Osteoblast (primary cell): Measurements from ENCODE around the gene XG. TPM values are rescaled to one million over a fixed set of nuclear protein-coding genes. Genes with fewer than 3 reads are reported as not detected.
"Not testable (repeated sequence)": the region's sequence is repeated elsewhere in the genome, so short reads cannot be mapped to it uniquely, and the experiment has no call there.

Experiments used
- DNase-seq: peaks from one replicate; pipeline ENCODE4 v3.0.0; 2011; ENCODE audit warnings: low spot score, mixed read lengths; ENCODE audit not compliant: insufficient read length; ENCODE audit errors: missing footprints
- H2AFZ ChIP-seq: 2 replicates; pipeline ENCODE4 v1.6.0; 2011; ENCODE audit warnings: mild to moderate bottlenecking, low read length
- H3K27ac ChIP-seq: 2 replicates; pipeline ENCODE4 v1.5.1; 2011; ENCODE audit warnings: mild to moderate bottlenecking, low read depth, low read length, moderate library complexity
- H3K27me3 ChIP-seq: 2 replicates; pipeline ENCODE4 v1.6.0; 2012; ENCODE audit warnings: mild to moderate bottlenecking, control low read depth, inconsistent platforms, low read length, moderate library complexity; ENCODE audit not compliant: insufficient read depth
- H3K36me3 ChIP-seq: 2 replicates; pipeline ENCODE4 v1.5.1; 2011; ENCODE audit warnings: mild to moderate bottlenecking, low read length, control low read depth, moderate library complexity; ENCODE audit not compliant: insufficient read depth
- H3K4me1 ChIP-seq: 2 replicates; pipeline ENCODE4 v1.5.1; 2011; ENCODE audit warnings: mild to moderate bottlenecking, low read length, control low read depth, moderate library complexity; ENCODE audit not compliant: insufficient read depth
- H3K4me2 ChIP-seq: 2 replicates; pipeline ENCODE4 v1.6.0; 2011; ENCODE audit warnings: mild to moderate bottlenecking, low read length; ENCODE audit not compliant: insufficient read depth
- H3K4me3 ChIP-seq: fragments of 200-600 bp; sonication (generic); 3 replicates; pipeline ENCODE4 v1.5.1; 2012; ENCODE audit warnings: mild to moderate bottlenecking, low read length, inconsistent platforms; ENCODE audit not compliant: insufficient read depth
- H3K79me2 ChIP-seq: 2 replicates; pipeline ENCODE4 v1.6.0; 2012; ENCODE audit warnings: mild to moderate bottlenecking, low read length, control low read depth, inconsistent platforms; ENCODE audit not compliant: insufficient read depth
- H3K9me3 ChIP-seq: 2 replicates; pipeline ENCODE4 v1.5.1; 2011; ENCODE audit warnings: low read depth, low read length, control low read depth
- H4K20me1 ChIP-seq: 2 replicates; pipeline ENCODE4 v1.6.0; 2012; ENCODE audit warnings: mild to moderate bottlenecking, low read length, control low read depth; ENCODE audit not compliant: insufficient read depth
- total RNA-seq: library from RNA; depleted of rRNA; stranded (reverse); fragments of >200 nt; gene quantifications from 2 replicates; pipeline ENCODE4 v1.2.3, GENCODE V29; 2012
- TF ChIP-seq, protein P1 (sequence below): IDR thresholded peaks from 2 replicates; pipeline ENCODE4 v1.5.1; 2011; ENCODE audit warnings: mild to moderate bottlenecking, low read depth, low read length, moderate library complexity; ENCODE audit errors: extremely low read depth

Gene XG
- total RNA-seq, 1 donor: 4.0 TPM

GRCh38 chrX:2804106-2804843 lies 52.4 kb downstream of the XG start:
- Histone ChIP-seq H3K27ac (peak overlapping the region; percentile 87), H3K4me3 (peak overlapping the region; percentile 13), H3K4me1 (peaks cover 22% of the 10 kb centered on the region), H3K4me2 (peak overlapping the region; percentile 53)
- not testable (repeated sequence) for H3K27me3 ChIP-seq, H3K9me3 ChIP-seq, H3K79me2 ChIP-seq, DNase-seq, H4K20me1 ChIP-seq, H3K36me3 ChIP-seq, H2AFZ ChIP-seq

DNA sequence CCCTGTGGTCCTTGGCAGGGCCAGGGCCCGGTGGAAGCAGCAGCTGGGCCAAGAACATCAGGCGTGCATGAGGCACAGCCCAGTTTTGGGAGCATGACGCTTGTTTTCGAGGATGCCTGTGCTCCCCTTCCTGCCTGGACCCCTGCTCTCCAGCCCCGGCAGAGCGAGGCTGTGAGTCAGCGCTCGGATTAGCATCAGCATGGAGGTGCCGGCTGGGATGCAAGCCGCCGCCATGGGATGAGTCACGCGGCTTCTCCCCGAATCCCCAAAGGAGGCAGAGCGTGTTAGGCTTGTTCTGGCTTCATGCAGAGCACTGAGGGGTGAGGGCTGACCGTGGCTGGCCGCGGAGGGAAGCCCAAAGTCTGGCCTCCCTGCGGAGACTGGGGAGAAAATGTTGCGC lies 53.0 kb downstream of the XG start:
- H2AFZ ChIP-seq: peak overlapping the region; percentile 59
- H3K79me2 ChIP-seq, H3K9me3 ChIP-seq, H3K27me3 ChIP-seq, H3K36me3 ChIP-seq, H4K20me1 ChIP-seq: not testable (repeated sequence)
- peak overlapping the region; percentile 22 for H3K4me3 ChIP-seq
- peaks cover 22% of the 10 kb centered on the region for H3K4me1 ChIP-seq
- peak overlapping the region; percentile 64 for H3K4me2 ChIP-seq
- peak; percentile 69 for DNase-seq
- H3K27ac ChIP-seq: peak overlapping the region; percentile 87

DNA sequence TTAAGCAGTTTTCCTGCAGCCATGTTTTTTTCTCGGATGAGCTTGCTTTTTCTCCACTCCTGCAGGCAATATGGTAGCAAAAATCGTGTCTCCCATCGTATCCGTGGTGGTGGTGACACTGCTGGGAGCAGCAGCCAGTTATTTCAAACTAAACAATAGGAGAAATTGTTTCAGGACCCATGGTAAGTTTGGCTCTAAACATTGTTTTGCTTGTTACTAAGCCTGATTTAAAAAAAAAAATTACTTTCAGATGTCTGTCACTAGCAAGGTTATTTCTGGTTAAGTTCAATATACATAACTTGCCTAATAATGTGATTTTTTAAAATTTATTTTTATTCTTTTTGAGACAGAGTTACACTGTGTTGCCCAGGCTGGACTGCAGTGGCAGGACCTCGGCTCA lies 59.4 kb downstream of the XG start:
- Histone ChIP-seq H3K9me3 (no peaks in the 10 kb centered on the region), H3K27ac (peak overlapping the region; percentile 77), H3K4me1 (peaks cover 15% of the 10 kb centered on the region)

DNA sequence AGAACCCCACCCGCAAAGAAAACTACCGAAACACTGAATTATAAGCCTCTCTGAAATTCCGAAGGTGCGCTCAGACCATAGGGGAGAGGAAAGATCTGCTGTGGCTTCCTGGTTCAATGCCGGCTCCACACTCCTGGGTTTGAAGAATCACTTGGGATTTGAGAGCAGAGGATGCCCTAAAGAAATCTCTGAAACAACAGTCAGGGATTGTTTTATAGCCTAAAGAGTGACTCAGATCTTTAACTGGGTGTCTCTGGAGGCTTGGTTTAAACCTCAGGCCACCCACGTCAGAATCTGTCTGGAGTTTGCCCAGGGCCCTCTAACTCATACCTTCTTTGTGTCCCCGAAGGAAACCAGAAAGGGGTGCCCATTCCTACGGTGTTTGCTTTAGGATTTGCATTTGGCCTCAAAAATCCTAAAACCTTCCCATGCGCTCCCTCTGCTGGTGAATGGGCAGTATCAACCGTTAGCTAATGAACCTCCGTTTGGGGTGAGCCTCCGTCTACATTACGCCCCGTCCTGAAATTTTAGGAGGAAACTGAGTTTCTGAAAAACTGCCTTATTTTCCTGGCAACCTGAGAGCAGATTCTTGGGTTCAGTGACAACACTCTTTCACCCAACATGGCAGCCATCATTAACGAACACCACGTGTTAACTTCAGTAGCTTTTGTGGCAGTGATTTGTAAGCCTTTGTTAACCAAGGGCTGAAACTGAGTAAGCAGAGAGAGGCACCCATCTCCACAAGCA lies 60.5 kb downstream of the XG start:
- not testable (repeated sequence) for DNase-seq, H3K9me3 ChIP-seq, H4K20me1 ChIP-seq, H3K79me2 ChIP-seq, H3K36me3 ChIP-seq
- H3K4me1 ChIP-seq: peaks cover 15% of the 10 kb centered on the region
- peak overlapping the region; percentile 90 for H2AFZ ChIP-seq
- peak overlapping the region; percentile 80 for H3K4me2 ChIP-seq
- H3K4me3 ChIP-seq: peak overlapping the region; percentile 53
- TF ChIP-seq, protein P1, sequence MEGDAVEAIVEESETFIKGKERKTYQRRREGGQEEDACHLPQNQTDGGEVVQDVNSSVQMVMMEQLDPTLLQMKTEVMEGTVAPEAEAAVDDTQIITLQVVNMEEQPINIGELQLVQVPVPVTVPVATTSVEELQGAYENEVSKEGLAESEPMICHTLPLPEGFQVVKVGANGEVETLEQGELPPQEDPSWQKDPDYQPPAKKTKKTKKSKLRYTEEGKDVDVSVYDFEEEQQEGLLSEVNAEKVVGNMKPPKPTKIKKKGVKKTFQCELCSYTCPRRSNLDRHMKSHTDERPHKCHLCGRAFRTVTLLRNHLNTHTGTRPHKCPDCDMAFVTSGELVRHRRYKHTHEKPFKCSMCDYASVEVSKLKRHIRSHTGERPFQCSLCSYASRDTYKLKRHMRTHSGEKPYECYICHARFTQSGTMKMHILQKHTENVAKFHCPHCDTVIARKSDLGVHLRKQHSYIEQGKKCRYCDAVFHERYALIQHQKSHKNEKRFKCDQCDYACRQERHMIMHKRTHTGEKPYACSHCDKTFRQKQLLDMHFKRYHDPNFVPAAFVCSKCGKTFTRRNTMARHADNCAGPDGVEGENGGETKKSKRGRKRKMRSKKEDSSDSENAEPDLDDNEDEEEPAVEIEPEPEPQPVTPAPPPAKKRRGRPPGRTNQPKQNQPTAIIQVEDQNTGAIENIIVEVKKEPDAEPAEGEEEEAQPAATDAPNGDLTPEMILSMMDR: peak; percentile 60
- H3K27me3 ChIP-seq: peaks cover 23% of the 10 kb centered on the region
- H3K27ac ChIP-seq: peak overlapping the region; percentile 77

More for the DNA sequence above, 59.4 kb downstream of the XG start:
- TF ChIP-seq, protein P1: no peak
- H3K79me2 ChIP-seq: no peaks in the 10 kb centered on the region
- no peaks in the 10 kb centered on the region for H4K20me1 ChIP-seq
- peak overlapping the region; percentile 71 for H3K4me2 ChIP-seq
- H3K4me3 ChIP-seq: no peak overlapping the region
- no peak overlapping the region for H2AFZ ChIP-seq
- peaks cover 22% of the 10 kb centered on the region for H3K27me3 ChIP-seq
- no peak for DNase-seq
- H3K36me3 ChIP-seq: no peaks in the 10 kb centered on the region

GRCh38 chrX:2817036-2817435 lies 65.2 kb downstream of the XG start:
- no peak overlapping the region for H2AFZ ChIP-seq
- H3K36me3 ChIP-seq: no peaks in the 10 kb centered on the region
- H3K27me3 ChIP-seq: peaks cover 15% of the 10 kb centered on the region
- no peak for DNase-seq
- no peaks in the 10 kb centered on the region for H4K20me1 ChIP-seq
- H3K4me2 ChIP-seq: no peak overlapping the region
- TF ChIP-seq, protein P1: no peak
- no peaks in the 10 kb centered on the region for H3K79me2 ChIP-seq
- H3K4me3 ChIP-seq: no peak overlapping the region
- H3K9me3 ChIP-seq: no peaks in the 10 kb centered on the region
- peaks cover 5% of the 10 kb centered on the region for H3K4me1 ChIP-seq
- no peak overlapping the region for H3K27ac ChIP-seq
